Urothelium cell line (cell line): Measurements from ENCODE around the gene ARL3.
"Not testable (repeated sequence)": the region's sequence is repeated elsewhere in the genome, so short reads cannot be mapped to it uniquely, and the experiment has no call there.

ENCODE experiments used
- DNase-seq: peaks from one replicate; pipeline ENCODE4 v3.0.0; 2011; ENCODE audit warnings: low spot score, mixed read lengths
- FAIRE-seq: peaks from 2 replicates; lab custom pipeline; 2011; peaks lifted over from hg19 to GRCh38; lab: Jason Lieb, UNC

The ARL3 gene

GRCh38 chr10:102675011-102675665 lies 39.1 kb downstream of the ARL3 start:
- FAIRE-seq = no peak
- DNase-seq = no peak

DNA sequence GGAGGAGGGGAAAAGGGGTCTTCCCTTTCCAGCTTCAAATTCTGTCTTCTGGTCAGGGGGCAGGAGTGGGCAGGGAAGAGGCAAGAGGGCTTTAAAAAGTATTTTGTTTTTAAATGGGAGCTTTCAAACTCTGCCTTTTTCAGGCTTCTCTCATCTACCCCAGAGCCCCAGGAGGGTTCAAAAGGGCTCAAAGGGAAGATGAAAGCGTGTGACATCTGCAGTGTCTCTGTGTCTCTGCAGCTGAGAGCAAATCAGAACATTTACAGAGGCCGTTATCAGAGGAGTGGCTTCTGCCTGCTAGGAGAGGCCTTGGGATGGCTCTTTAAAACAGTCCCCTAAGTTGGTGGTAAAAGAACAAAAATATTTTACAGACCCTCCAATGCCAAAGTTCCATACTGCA lies 39.6 kb downstream of the ARL3 start:
- DNase-seq (no peak), FAIRE-seq (no peak)

DNA sequence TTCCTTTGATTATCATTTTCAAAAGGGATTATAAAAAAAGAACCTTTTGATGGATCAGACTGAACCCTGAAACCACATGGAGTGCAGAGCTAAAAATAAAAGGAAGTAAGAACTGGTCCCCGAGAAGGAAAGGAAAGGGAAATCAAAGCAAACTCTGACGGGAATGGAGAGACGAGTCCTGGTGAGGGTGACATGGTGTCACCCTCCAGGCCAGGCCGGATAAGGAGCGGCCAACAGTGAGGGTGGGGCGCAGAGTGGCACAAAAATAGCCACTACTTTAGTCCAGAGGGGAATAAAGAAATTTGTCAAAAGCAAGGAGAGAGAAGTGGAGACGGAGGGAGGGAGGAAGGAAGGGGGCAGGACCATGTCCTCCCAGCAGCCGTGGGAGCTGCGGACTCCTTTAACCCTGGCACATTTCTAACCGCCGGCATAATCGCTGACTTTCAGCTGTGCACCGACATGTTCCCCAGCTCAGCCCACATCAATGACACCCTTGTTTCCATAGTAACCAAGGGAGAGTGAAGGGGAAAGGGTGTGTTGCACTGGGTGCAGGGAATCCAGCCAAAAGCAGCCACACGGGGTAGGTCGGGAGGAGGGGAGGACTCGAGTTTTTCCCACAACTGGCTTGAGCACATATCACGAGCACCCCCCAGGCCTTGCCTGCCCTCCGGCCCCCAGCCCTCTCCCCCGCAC lies 40.2 kb downstream of the ARL3 start:
- no peak for FAIRE-seq
- DNase-seq = peak; percentile 73

DNA sequence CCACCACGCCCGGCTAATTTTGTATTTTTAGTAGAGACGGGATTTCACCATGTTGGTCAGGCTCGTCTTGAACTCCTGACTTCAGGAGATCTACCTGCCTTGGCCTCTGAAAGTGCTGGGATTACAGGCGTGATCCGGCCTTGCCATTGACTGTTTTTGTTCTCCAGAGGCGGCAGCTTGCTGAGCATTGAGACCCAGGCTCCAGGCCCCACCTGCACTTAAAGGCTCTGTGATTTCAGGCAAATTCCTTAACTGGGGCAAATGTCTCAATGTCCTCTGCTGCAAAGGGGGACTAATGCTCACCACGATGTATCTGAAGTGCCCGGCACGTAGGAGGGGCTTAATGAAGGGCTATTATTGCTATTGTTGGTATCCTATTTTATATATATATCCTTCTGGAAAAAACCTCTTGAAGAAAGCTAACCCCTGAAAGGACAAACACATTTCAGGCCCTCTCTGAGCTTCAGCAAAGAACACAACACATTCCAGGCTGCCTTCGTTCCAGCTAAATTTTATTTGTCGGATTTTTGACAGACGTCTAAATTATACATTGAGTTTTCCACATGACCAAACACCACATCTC lies 40.9 kb downstream of the ARL3 start:
- no peak for DNase-seq
- FAIRE-seq = no peak

GRCh38 chr10:102670871-102671434 lies 43.2 kb downstream of the ARL3 start:
- FAIRE-seq = no peak
- DNase-seq = no peak

DNA sequence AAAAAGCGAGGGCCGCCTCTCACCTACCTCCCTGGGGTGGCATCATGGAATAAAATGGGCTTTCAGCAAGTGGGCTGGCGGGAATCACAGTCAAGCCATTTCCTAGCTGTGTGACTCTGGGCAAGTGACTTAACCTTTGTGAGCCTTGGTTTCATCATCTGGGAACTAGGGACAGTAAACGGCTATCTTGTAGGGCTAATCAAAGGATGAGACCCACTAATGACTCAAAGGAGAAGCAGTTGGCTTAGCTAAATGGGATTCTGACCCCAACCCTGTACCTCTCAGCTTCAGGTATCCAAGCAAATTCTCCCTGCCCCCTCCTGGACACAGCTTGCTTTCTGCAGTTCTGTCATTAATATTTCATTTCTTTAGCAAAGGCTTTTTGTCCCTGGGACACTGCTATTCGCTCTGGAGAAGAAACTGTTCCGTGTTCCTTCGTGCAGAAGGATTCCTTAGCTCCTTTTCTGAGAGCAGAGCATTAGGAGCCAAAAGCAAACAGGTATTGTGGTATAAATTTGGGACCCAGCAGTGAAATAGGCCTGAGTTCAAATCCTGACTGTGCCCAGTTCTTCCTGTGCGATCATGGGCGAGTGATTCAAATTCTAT lies 44.0 kb downstream of the ARL3 start:
- FAIRE-seq (no peak), DNase-seq (no peak)

DNA sequence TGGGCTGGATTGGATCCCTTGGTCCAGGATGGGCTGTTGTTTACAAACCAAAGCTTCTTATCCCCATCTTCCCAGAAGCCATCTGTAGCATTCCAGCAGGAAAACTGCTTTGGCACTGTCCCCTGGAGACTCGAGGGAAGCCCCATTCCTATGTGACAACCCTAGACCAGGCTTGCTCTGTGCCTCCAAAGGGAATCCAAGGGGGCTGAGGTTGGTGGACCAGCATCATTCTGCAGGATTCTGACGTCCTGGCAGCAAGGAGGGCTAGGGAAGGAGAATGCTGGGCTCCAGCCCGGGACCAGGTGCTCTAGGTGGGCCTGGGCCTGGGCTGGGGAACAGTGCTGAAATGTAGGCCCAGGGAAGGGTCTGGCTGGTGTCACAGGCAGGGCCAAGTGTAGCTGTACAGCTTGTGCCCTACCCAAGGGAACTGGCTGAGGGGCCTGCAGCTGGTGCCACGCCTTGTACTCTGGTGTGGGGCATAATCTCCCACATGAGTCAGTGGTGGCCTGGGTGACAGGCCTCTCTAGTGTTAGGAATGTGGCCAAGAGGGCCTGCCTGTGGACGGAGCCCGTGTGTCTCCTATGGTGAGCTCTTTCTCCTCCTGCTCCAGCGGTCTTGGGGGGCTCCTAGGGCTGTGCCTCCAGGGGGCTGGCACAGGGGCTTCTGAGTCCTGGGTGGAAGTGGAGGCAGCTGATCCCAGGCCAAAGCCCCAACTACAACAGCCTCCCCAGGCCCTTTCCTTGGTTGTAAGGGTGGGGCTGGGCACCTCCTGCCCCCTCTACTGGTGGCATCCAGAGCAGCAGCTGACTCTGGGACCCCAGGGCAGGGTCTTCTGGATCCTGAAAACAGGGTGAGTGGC lies 44.8 kb downstream of the ARL3 start:
- DNase-seq = peak; percentile 65
- FAIRE-seq = no peak

GRCh38 chr10:102668326-102669107 lies 45.7 kb downstream of the ARL3 start:
- DNase-seq (no peak), FAIRE-seq (no peak)

- DNase-seq, FAIRE-seq: not testable (repeated sequence)
Measured at GRCh38 chr10:102667411-102667810, 46.8 kb downstream of the ARL3 start.

DNA sequence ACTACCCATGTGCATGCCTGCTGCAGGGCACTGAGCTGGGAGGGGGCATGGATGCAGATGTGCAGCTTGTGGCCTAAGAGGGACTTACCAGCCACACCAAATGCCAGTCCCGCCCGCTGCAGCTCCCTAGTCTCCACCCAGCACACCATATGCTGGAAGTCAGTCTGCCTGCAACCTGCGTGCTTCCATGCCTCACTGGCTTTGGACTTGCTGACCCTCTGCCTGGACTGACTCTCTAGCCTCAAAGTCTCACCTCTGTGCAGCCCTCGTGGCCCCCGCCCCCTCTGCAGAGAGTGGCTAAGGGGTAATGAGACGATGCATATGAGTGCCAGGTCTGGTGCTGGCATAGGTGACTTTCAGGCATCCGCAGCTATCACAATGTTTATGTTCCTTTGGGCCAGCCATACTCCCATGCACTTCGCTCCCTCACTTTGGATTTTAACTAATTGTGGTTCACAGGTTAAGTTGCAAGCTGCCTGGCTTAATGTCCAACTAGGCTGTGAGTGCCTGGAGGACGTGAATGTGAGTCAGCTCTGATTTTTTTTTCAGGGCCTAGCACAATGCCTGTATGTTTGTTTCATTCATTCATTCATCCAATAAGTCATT lies 48.2 kb downstream of the ARL3 start:
- no peak for FAIRE-seq
- no peak for DNase-seq

GRCh38 chr10:102661658-102662028 lies 52.6 kb downstream of the ARL3 start:
- no peak for FAIRE-seq

GRCh38 chr10:102660888-102661657 lies 53.1 kb downstream of the ARL3 start:
- DNase-seq (peak; percentile 78), FAIRE-seq (peak; percentile 40)

More at GRCh38 chr10:102661658-102662028, 52.6 kb downstream of the ARL3 start:
- no peak for DNase-seq

GRCh38 chr10:102658802-102659201 lies 55.4 kb downstream of the ARL3 start:
- DNase-seq (no peak), FAIRE-seq (no peak)

DNA sequence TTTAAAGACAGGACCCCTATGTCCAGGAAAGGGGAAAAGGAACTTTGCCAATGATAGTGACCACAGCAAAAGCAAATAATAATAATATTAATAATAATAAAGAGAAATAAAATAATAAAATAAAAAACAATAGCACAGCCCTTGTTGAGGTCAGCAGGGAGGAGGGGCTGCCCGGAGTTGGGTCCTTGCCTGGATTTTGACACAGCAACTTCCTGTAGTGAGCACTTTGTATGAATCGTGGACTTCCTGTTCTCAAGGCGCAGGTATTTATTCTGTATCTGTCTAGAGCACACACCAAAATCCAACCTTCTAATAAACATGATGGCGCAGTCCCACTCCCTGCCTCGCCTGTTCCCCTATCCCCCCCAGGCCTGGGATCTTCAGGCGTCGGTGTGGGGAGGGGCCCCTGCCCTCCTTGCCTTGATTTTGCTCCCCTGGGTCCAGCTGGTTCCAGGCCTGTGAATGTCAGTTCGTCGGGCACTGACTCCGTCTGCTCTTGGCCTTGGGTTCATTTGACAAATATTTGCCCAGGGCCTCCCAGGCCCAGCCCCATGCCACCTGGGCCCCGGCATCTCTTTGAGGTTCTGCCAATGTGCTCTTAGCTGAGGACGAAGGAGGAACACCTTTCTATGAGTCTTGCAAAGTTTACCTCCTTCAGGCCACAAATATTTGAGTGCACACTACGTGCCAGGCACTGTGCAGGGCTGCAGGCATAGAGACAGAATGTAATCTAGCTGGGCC lies 56.0 kb downstream of the ARL3 start:
- DNase-seq (no peak), FAIRE-seq (no peak)

GRCh38 chr10:102657451-102657850 lies 56.7 kb downstream of the ARL3 start:
- FAIRE-seq = no peak
- no peak for DNase-seq

- FAIRE-seq (no peak), DNase-seq (no peak)
Measured at GRCh38 chr10:102656791-102657371, 57.3 kb downstream of the ARL3 start.

GRCh38 chr10:102656026-102656425 lies 58.2 kb downstream of the ARL3 start:
- DNase-seq = no peak
- no peak for FAIRE-seq

DNA sequence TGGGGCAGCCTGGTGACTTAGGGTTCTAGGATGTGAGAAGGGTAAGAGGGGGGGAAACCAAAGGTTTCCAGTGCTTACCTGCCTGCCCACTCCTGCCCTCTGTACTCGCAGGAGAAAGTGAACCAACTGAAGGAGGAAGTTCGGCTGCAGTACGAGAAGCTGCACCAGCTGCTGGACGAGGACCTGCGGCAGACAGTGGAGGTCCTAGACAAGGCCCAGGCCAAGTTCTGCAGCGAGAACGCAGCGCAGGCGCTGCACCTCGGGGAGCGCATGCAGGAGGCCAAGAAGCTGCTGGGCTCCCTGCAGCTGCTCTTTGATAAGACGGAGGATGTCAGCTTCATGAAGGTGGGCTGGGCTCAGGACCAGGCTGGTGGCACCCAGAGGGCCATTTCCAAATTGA lies 59.2 kb downstream of the ARL3 start:
- no peak for FAIRE-seq
- DNase-seq = no peak
